CD4-positive, alpha-beta T cell treated with Interleukin-17A for 4 hours (primary cell): ENCODE data around the gene FAM161A.
"Not testable (repeated sequence)": the region's sequence is repeated elsewhere in the genome, so short reads cannot be mapped to it uniquely, and the experiment has no call there.

ENCODE experiments used
- DNase-seq: peaks from one replicate; pipeline ENCODE4 v3.0.0-alpha.2; 2020; ENCODE audit warnings: mixed read lengths

Gene FAM161A

GRCh38 chr2:61841286-61841685 is 12.6 kb downstream of the FAM161A start:
- DNase-seq: no peak

DNA sequence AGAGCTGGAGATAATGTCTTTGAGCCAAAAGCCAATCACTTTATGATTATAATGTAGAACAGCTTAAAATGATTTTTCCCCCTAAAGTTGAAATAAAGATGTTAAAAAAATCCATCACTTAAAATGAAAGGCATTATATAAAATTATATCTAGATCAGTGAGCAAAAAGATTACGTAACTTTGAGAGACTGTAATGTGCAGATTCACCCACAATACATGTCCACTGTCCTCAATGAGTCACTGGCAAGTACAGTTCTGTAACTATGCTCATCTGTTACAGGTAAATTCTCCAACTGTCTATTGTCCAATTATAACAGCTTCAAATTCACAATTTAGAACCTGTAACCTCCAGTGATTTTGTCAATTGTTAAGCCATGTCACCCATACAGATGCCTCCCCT is 19.0 kb downstream of the FAM161A start:
- DNase-seq: no peak

DNA sequence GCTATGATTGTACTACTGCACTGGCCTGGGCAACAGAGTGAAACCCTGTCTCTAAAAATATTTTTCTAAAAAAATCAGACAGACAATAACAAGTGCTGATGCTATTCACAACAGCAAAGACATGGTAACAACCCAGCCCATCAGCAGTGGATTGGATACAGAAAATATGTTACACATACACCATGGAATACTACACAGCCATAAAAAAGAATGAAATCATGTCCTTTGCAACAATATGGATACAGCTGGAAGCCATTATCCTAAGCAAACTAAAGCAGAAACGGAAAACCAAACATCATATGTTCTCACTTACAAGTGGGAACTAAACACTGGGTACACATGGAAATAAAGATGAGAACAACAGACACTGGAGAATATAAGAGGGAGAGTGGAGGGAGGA is 19.9 kb downstream of the FAM161A start:
- DNase-seq: no peak

DNA sequence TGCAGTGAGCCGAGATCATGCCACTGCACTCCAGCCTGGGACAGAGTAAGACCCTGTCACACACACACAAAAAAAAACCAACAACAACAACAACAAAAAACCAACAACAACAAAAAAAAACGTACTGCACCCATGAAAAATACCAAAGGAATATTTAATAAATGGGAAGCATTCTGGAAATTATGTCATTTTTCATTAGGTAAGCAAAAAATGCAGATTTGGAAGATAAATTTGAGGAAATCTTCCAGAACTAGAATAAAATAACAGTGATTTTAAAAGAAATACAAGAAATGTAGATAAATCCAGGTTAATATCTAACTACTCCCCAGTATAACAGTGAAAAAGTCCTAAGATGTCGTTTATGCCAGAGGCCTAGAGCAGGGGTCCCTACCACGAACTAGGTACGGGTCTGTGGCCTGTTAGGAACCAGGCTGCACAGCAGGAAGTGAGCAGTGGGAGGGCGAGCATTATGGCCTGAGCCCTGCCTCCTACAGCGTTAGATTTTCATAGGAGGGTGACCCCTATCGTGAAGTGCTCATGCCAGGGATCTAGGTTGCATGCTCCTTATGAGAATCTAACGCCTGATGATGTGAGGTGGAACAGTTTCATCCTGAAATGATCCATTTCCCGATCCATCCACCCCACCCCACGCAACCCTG is 21.5 kb downstream of the FAM161A start:
- DNase-seq: no peak

- no peak for DNase-seq
Observed at GRCh38 chr2:61822255-61822654, 31.6 kb downstream of the FAM161A start.

- no peak for DNase-seq
Observed at GRCh38 chr2:61816480-61817355, 37.1 kb downstream of the FAM161A start.

GRCh38 chr2:61814539-61815160 is 39.2 kb downstream of the FAM161A start:
- DNase-seq: no peak

DNA sequence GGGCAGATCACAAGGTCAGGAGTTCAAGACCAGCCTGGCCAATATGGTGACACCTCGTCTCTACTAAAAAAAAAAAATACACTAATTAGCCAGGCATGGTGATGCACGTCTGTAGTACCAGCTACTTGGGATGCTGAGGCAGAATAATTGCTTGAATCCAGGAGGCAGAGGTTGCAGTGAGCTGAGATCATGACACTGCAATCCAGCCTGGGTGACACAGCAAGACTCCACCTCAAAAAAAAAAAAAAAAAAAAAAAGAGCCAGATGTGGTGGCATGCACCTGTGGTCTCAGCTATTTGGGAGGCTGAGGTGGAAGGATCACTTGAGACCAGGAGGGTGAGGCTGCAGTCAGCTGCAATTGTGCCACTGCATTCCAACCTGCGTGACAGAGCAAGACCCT is 40.5 kb downstream of the FAM161A start:
- DNase-seq: not testable (repeated sequence)

- no peak for DNase-seq
Observed at GRCh38 chr2:61811821-61812220, 42.0 kb downstream of the FAM161A start.

DNA sequence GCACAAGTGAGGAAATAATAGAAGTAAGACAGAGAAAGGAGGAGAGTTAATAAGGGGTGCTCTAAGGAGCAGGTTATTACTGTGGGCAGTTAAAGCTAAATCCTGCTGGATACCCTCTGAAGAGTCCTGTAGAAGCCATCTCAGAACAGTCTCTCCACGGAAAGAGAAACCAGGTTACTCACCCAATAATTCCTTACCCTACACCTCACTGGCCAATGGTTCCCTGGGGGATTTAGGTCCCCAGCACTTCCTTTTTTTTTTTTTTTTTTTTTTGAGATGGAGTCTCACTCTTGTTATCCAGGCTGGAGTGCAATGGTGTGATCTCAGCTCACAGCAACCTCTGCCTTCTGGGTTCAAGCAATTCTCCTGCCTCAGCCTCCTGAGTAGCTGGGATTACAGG is 43.7 kb downstream of the FAM161A start:
- not testable (repeated sequence) for DNase-seq

- not testable (repeated sequence) for DNase-seq
Observed at GRCh38 chr2:61808693-61809092, 45.2 kb downstream of the FAM161A start.

DNA sequence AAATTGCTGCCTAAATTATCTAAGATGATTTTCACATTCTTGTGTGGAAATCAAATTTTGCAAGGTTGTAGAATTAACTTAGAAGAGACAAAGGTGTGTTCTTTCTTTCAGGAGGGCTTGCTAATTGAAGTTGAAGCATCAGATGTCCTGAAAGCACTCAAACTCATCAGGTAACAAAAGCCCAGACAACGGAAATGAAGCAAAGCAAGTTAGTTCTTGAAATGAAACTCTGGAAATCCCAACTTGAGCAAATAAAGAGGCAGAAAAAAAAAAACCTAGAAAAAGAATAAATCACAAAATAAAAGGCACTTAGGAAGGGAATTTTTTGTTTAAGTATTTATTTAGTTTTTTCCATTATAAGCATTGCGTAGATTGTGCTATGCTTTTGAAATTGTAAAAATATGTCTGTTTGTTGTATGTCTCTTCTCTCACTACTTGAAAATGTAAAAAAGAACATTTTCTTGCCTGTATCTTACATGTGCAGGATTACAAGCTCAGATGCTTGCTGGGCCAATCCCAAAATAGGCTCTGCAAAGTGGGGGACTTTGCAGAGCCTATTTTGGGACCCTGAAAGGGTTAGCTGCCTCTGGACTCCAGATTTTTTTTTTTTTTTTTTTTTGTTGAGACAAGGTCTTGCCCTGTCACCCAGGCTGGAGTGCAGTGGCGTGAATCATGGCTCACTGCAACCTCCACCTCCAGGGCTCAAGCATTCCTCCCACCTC is 46.7 kb downstream of the FAM161A start:
- no peak for DNase-seq

GRCh38 chr2:61802548-61802947 is 51.3 kb downstream of the FAM161A start:
- DNase-seq: no peak

- no peak for DNase-seq
Observed at GRCh38 chr2:61799099-61799498, 54.8 kb downstream of the FAM161A start.

- not testable (repeated sequence) for DNase-seq
Observed at GRCh38 chr2:61797446-61797845, 56.4 kb downstream of the FAM161A start.

- DNase-seq: no peak
Observed at GRCh38 chr2:61795408-61795807, 58.5 kb downstream of the FAM161A start.

GRCh38 chr2:61793389-61793836 is 60.4 kb downstream of the FAM161A start:
- DNase-seq: peak; percentile 71

DNA sequence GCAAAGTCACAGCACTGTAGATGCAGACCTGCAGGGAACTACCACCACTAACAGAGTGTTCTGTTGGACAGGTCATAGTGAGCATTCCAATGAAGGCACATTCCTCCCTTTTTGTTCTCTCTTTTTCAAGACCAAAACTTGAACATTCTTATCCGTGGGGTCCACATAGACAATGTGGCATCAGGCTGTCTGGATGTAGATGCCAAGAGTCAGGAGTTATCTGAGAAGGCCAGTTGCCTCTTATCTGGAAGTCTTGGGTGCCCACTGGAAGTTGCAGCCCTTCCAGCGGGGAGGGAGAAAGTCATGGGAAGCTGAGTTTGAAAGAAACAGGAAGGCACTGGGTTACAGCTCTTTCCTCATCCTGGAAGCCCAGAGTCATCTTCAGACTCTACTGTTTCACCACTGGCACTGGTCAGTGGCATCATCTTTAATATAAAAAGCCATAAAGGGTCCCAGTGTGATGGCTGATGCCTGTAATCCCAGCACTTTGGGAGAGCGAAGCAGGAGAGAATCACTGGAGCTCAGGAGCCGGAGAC is 61.4 kb downstream of the FAM161A start:
- DNase-seq: no peak

GRCh38 chr2:61789807-61790602 is 63.9 kb downstream of the FAM161A start:
- no peak for DNase-seq

DNA sequence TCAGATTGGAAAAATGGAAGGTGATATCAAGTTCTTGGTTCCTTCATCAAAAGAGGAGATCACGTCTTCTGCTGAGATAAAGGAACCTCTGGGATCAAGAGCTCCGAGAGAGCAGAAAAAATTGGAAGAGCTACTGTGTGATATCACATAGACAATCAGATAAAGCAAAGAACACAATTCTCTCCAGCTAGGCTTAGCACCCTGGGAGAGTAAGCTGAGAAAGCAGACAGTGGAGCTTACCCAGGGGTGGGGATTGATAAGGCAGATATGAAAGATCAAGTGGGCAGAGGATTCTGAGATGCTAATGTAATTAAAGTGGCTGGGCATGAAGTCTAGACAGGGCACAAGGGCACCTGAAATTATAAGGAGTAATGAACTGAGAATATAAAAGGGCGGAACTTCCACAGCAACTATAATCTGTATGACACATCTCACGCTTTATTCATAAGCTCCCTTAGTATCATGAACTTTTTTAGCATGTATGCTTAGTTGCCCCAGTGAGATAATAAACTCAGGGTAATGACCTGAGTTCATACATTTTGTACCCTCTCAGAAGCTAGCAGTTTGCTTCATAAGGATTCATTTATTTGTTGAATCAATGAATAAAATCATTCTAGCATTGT is 65.8 kb downstream of the FAM161A start:
- no peak for DNase-seq

GRCh38 chr2:61786876-61787275 is 67.0 kb downstream of the FAM161A start:
- no peak for DNase-seq
